GM19463 (cell line): ENCODE results near the gene PRRG1.
A peak's percentile ranks its signal among the peaks of the same experiment; 100 is the strongest.
"Not testable (repeated sequence)": the region's sequence is repeated elsewhere in the genome, so short reads cannot be mapped to it uniquely, and the experiment has no call there.

Source experiments
- ATAC-seq: cut with Tn5 transposase; IDR thresholded peaks from one replicate; pipeline ENCODE4 v1.9.1; 2021; ENCODE audit warnings: mild to moderate bottlenecking, moderate library complexity; ENCODE audit not compliant: unreplicated experiment

The PRRG1 gene

DNA sequence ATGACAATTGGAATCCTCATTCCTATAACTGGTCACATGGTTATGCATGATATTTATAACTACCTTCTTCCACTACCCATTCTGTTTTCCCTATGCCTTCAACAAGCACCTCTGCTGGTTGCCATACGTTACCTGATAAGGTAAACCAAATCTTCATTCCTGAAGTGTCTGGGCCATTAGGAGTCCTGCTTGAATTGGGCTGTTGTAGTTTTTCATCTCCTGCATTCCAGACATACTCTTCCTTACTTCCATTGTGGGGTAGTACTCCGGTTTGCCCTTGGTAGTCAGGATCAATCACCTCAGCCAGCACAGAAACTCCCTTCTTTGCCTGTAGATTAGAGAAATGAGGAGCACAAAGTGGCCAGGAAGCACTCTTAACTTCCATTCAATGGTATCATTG is 113.2 kb downstream of the PRRG1 start:
- ATAC-seq = no peak

- ATAC-seq = no peak
Observed at GRCh38 chrX:37468124-37468739, 119.1 kb downstream of the PRRG1 start.

DNA sequence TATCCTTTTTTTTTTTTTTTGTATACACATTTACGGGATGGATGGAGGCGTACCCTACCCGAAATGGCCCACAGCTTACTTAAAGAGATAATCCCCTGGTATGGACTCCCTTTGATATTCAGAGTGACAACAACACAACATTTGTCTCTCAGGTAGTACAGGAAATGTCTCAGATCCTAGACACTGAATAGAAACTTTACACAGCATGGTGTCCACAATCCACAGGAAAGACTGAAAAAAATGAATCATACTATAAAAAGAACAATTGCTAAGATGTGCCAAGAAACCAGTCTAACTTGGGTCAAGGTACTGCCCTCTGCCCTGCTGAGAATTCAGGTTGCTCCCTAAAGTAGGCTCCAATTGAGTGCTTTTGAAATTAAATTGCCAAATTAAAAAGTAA is 121.5 kb downstream of the PRRG1 start:
- ATAC-seq = no peak

- no peak for ATAC-seq
Observed at GRCh38 chrX:37472836-37473235, 123.7 kb downstream of the PRRG1 start.

DNA sequence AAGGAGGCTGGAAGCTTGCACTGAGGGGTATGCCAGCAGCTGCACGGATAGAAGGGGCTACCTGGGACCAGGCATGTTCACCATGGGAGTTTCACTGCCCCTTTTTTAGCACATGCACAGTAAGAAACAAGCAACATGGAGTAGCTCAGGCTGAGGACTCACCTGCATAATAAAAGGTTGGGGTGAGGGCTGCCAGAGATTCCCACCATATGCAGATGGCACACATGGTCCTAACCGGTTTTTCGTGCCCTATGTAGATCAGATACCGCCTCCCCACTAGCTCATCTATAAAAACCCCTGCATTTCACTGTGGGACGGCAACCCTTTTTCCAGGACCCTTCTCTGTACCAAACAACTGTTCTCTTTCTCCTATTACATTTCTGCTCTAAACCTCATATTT is 125.3 kb downstream of the PRRG1 start:
- no peak for ATAC-seq

- ATAC-seq = no peak
Observed at GRCh38 chrX:37476571-37477170, 127.5 kb downstream of the PRRG1 start.

GRCh38 chrX:37484335-37484734 is 135.2 kb downstream of the PRRG1 start:
- not testable (repeated sequence) for ATAC-seq

DNA sequence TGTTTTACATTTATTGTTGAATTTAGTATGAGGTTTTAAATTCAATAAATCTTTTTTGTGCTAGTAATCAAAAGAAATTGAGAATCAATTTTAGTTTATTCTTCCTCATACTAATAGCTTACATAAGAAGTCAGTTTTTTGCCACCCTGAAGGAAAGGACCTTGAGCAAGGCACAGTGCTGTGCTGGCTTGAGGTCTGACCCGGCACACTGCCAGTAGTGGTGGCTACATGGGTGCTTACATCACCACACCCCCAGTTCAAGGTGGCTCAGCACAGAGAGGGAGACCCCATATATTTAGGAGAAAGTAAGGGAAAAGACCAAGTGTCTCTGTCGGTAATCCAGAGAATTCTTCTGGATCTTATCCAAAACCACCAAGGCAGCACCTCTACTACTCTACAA is 136.3 kb downstream of the PRRG1 start:
- no peak for ATAC-seq

GRCh38 chrX:37487271-37487670 is 138.1 kb downstream of the PRRG1 start:
- ATAC-seq = no peak

DNA sequence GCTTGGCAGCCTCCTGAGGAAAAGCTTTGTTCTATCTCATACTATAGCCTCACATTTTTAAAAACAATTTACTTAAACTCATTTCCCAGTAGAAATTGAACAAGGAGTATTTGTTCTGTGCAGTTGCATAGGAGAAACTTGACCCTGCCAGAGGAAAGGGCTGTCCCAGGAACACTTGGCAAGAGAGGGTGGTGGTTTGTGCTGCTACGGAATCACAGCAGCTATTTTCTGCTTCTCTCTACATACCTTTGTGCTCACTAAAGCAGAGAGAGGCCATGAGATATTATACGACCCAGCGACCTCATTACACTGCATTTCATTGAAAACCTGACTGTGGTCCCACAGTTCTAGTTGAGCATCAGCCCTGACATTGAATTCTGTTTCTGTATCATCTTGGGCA is 139.2 kb downstream of the PRRG1 start:
- ATAC-seq = no peak

DNA sequence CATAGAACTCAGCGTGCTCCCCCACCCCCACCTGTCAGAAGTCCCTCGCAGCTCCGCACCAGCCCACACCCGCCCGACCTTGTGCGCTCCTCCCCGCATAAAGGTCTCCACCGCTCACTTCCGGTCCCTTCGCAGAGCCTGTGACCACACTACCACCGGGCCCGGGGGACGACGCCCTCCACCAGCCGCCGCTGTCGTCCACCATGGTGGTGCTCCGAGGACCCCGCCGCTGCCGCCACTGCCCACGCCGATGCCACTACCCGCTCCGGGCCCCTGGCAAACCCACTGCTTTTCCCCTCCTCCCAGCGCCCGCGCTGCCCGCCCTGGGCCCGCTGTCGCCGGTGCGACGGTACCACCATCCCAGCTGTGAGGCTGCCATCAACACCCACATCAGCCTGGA is 142.5 kb downstream of the PRRG1 start:
- no peak for ATAC-seq

- ATAC-seq = peak; percentile 69
Observed at GRCh38 chrX:37495760-37496159, 146.6 kb downstream of the PRRG1 start.

- ATAC-seq = not testable (repeated sequence)
Observed at GRCh38 chrX:37497126-37497525, 148.0 kb downstream of the PRRG1 start.

DNA sequence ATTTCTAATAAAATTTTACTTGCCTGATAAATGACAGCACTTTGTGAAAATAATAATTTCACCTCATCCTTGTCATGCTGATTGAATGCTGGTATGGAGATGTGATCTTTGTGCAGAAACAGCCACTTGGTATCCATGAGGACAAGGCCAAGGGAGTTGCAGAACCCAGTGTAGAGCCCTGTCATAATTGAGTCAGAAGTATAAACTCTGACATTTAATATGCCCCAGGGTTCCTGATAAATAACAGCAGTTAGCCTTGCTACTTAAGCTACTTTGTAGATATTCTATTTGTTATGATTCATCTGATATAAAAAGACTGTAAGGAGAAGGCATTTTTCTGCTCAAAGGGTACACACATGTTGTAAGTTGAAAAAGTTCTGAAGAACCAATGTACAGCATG is 149.2 kb downstream of the PRRG1 start:
- ATAC-seq = not testable (repeated sequence)

- ATAC-seq = peak; percentile 69
Observed at GRCh38 chrX:37499649-37500048, 150.5 kb downstream of the PRRG1 start.

DNA sequence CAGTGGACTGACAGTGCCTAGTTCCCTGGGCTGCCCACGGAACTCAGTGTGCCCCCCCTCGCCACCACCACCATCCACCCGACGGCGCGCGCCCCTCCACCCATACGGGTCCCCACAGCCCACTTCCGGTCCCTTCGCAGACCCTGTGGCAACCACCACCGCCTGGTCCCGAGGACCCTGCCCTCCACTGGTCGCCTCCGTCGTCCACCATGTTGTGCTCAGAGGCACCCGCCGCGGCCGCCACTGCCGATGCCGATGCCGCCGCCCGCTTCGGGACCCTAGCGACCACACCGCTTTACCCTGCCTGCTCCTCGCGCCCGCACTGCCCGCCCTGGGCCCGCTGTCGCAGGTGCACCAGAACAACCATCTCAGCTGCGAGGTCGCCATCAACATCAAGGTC is 155.8 kb downstream of the PRRG1 start:
- ATAC-seq = no peak
